Panc1 (cell line): ENCODE measurements around the gene FILIP1L. TPM values are rescaled to one million over a fixed set of nuclear protein-coding genes. Genes with fewer than 3 reads are reported as not detected.

Experiments
- ATAC-seq: fragments of 200-7000 bp; cut with Tn5 transposase; 2 replicates; pipeline ENCODE4 v1.9.1; 2020; ENCODE audit warnings: mild to moderate bottlenecking, moderate library complexity
- BruUV-seq: library from RNA; stranded (reverse); fragments of 400-500 nt; replicated peaks from 2 replicates; lab custom pipeline; 2021; lab: Mats Ljungman, UMichigan
- CTCF ChIA-PET: fragments of 300-600 bp; sonication (Branson Sonifier 250); formaldehyde crosslinking; loops from one replicate; lab custom pipeline; 2022; ENCODE audit warnings: antibody characterized with exemption; lab: Charles Lee
- POLR2A ChIA-PET: fragments of 300-600 bp; sonication (Branson Sonifier 250); formaldehyde crosslinking; loops from one replicate; lab custom pipeline; 2022; ENCODE audit warnings: antibody characterized with exemption; lab: Charles Lee
- DNase-seq: peaks from one replicate; pipeline ENCODE4 v3.0.0-alpha.2; 2010; ENCODE audit warnings: low read depth, low spot score
- H3K27ac ChIP-seq: 2 replicates; pipeline ENCODE4 v1.5.1; 2011; ENCODE audit warnings: mild to moderate bottlenecking, low read length, inconsistent platforms
- H3K27me3 ChIP-seq: fragments of 200-500 bp; sonication (Bioruptor generic); 2 replicates; pipeline ENCODE4 v1.6.0; 2014; ENCODE audit warnings: low read length, inconsistent platforms; ENCODE audit not compliant: control insufficient read depth, insufficient read depth
- H3K36me3 ChIP-seq: fragments of 200-500 bp; sonication (Bioruptor generic); 2 replicates; pipeline ENCODE4 v1.5.1; 2014; ENCODE audit warnings: inconsistent platforms, mild to moderate bottlenecking, low read length, moderate library complexity; ENCODE audit not compliant: control insufficient read depth, insufficient read depth
- H3K4me1 ChIP-seq: 2 replicates; pipeline ENCODE4 v1.5.1; 2011; ENCODE audit warnings: inconsistent platforms, mild to moderate bottlenecking, low read length, moderate library complexity; ENCODE audit not compliant: control insufficient read depth, insufficient read depth
- H3K4me3 ChIP-seq, 2 experiments: 2 replicates each; pipeline ENCODE4 v1.5.1; 2011 to 2012; ENCODE audit warnings: low read depth in 2 of 2, low read length in 2 of 2, mild to moderate bottlenecking in 2 of 2, inconsistent platforms in 1 of 2, moderate library complexity in 1 of 2
- H3K9me3 ChIP-seq: fragments of 200-500 bp; sonication (Bioruptor generic); 2 replicates; pipeline ENCODE4 v1.5.1; 2014; ENCODE audit warnings: low read depth, mild to moderate bottlenecking, inconsistent platforms, low read length, moderate library complexity; ENCODE audit not compliant: control insufficient read depth, insufficient read depth
- CTCF ChIP-seq: fragments of 450-650 bp; IDR thresholded peaks from 2 replicates; pipeline ENCODE4 v1.5.1; 2017; ENCODE audit warnings: mild to moderate bottlenecking
- POLR2AphosphoS5 ChIP-seq: IDR thresholded peaks from 2 replicates; pipeline ENCODE4 v1.6.1; 2012; ENCODE audit warnings: mild to moderate bottlenecking, low read depth, low read length, moderate library complexity
- REST ChIP-seq, 2 experiments: IDR thresholded peaks; 2 replicates each; pipeline ENCODE4 v1.6.1; 2011 to 2012; ENCODE audit warnings: low read depth in 2 of 2, control low read depth in 1 of 2, low read length in 1 of 2, mild to moderate bottlenecking in 1 of 2, moderate library complexity in 1 of 2; ENCODE audit not compliant: insufficient read depth in 1 of 2
- SIN3A ChIP-seq: IDR thresholded peaks from 2 replicates; pipeline ENCODE4 v1.6.1; 2012; ENCODE audit warnings: low read depth, mild to moderate bottlenecking, low read length, moderate library complexity, borderline replicate concordance; ENCODE audit not compliant: insufficient read depth
- TCF7L2 ChIP-seq: IDR thresholded peaks from 2 replicates; pipeline ENCODE4 v1.6.1; 2011; ENCODE audit warnings: mild to moderate bottlenecking, low read depth, low read length, inconsistent platforms
- in situ Hi-C: cut with HindIII; loops from 2 replicates; pipeline ENCODE4 v1.10.0; 2016; ENCODE audit warnings: low sequenced_read_pairs, low pct_unique_long_range_greater_than_20kb
- intact Hi-C: fragments of 100-400 bp; cut with micrococcal nuclease; formaldehyde crosslinking; loops from one replicate; pipeline ENCODE4 v1.10.0; 2022; ENCODE audit not compliant: unreplicated experiment
- total RNA-seq: library from RNA; stranded (reverse); gene quantifications from one replicate; pipeline ENCODE4 v1.2.1, GENCODE V29; 2021; ENCODE audit not compliant: unreplicated experiment

The FILIP1L gene
- total RNA-seq, 1 experiment from 2014 or later: 3.2 TPM

GRCh38 chr3:100160521-100160920 lies 46.2 kb upstream of the FILIP1L start:
- intact Hi-C loops (no loop called here), in situ Hi-C loops (no loop called here)
- BruUV-seq: no TSS peak
- no peaks in the 10 kb centered on the region for H3K27me3 ChIP-seq
- no peak for DNase-seq
- no peaks in the 10 kb centered on the region for H3K36me3 ChIP-seq
- no peak for TF ChIP-seq CTCF
- TF ChIP-seq SIN3A: no peak
- TF ChIP-seq POLR2AphosphoS5: no peak
- TF ChIP-seq TCF7L2: no peak
- no peak for TF ChIP-seq REST (IDR thresholded peaks at IDR 0.05; ENCODE audit: insufficient read depth in 1 of 2, low read depth in 2 of 2, low read length in 1 of 2)
- no peak for ATAC-seq
- H3K4me1 ChIP-seq: no peaks in the 10 kb centered on the region
- CTCF ChIA-PET: no interaction called here
- POLR2A ChIA-PET: no interaction called here
- peaks cover 9% of the 10 kb centered on the region for H3K9me3 ChIP-seq
- no peak overlapping the region for H3K4me3 ChIP-seq
- no peak overlapping the region for H3K27ac ChIP-seq

- Histone ChIP-seq H3K4me3 (no peak overlapping the region), H3K27ac (no peak overlapping the region), H3K9me3 (peaks cover 14% of the 10 kb centered on the region), H3K27me3 (no peaks in the 10 kb centered on the region), H3K36me3 (no peaks in the 10 kb centered on the region), H3K4me1 (no peaks in the 10 kb centered on the region)
- in situ Hi-C loops (no loop called here), intact Hi-C loops (no loop called here)
- ChIA-PET CTCF (no interaction called here), POLR2A (no interaction called here)
- no peak for DNase-seq
- no TSS peak for BruUV-seq
- TF ChIP-seq CTCF (no peak), TCF7L2 (no peak), REST (IDR thresholded peaks at IDR 0.05; ENCODE audit: insufficient read depth in 1 of 2, low read depth in 2 of 2, low read length in 1 of 2) (no peak), SIN3A (no peak), POLR2AphosphoS5 (no peak)
- no peak for ATAC-seq
Measured at GRCh38 chr3:100159331-100160153, 45.2 kb upstream of the FILIP1L start.
